Gastrocnemius medialis (tissue), 4 donors: Measurements from ENCODE around the gene LSM8.

Source experiments
- POLR2A ChIP-seq, 2 donors: fragments of 450-650 bp; IDR thresholded peaks; one replicate each; pipeline ENCODE4 v1.6.1; 2017; ENCODE audit warnings: antibody characterized with exemption in 2 of 2, mild to moderate bottlenecking in 2 of 2, moderate library complexity in 2 of 2
- TF ChIP-seq, protein P1 (sequence below), 5 experiments: fragments of 450-650 bp in 3 of 5; fragments of 200-600 bp in 2 of 5; sonication (generic) in 2 of 5; IDR thresholded peaks in 4 of 5; conservative IDR thresholded peaks in 1 of 5; 1 replicate in 4 of 5; 2 replicates in 1 of 5; pipeline ENCODE4 v1.5.1; 2016 to 2019; ENCODE audit warnings: antibody characterized with exemption in 5 of 5, mild to moderate bottlenecking in 3 of 5, moderate library complexity in 3 of 5

GRCh38 chr7:118149394-118149793 is 34.6 kb upstream of the LSM8 start:
- no peak for TF ChIP-seq POLR2A (IDR thresholded peaks at IDR 0.05)
- TF ChIP-seq, protein P1, sequence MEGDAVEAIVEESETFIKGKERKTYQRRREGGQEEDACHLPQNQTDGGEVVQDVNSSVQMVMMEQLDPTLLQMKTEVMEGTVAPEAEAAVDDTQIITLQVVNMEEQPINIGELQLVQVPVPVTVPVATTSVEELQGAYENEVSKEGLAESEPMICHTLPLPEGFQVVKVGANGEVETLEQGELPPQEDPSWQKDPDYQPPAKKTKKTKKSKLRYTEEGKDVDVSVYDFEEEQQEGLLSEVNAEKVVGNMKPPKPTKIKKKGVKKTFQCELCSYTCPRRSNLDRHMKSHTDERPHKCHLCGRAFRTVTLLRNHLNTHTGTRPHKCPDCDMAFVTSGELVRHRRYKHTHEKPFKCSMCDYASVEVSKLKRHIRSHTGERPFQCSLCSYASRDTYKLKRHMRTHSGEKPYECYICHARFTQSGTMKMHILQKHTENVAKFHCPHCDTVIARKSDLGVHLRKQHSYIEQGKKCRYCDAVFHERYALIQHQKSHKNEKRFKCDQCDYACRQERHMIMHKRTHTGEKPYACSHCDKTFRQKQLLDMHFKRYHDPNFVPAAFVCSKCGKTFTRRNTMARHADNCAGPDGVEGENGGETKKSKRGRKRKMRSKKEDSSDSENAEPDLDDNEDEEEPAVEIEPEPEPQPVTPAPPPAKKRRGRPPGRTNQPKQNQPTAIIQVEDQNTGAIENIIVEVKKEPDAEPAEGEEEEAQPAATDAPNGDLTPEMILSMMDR (IDR thresholded peaks at IDR 0.05 in 4 of 5, conservative IDR thresholded peaks at IDR 0.05 in 1 of 5) = no peak
